ENCODE results near the gene MRPL11. TPM values are rescaled to one million over a fixed set of nuclear protein-coding genes. Genes with fewer than 3 reads are reported as not detected.

MRPL11 gene
- polyA plus RNA-seq, 1 of the 3 experiments (the other 2 are of a cell fraction): 45.6 TPM

- Histone ChIP-seq H3K4me3 (ENCODE audit: low read depth in 2 of 2, low read length in 1 of 2) (no peak overlapping the region), H2AFZ (ENCODE audit: low read depth) (no peak overlapping the region), H3K27me3 (ENCODE audit: insufficient read depth) (peaks cover 9% of the 10 kb centered on the region), H3K27ac (ENCODE audit: low read depth in 2 of 2, low read length in 1 of 2) (no peak overlapping the region), H3K4me2 (no peak overlapping the region), H3K9me2 (no peaks in the 10 kb centered on the region), H4K20me1 (ENCODE audit: insufficient read depth) (no peaks in the 10 kb centered on the region), H3K9ac (no peak overlapping the region), H3K4me1 (ENCODE audit: control insufficient read depth in 1 of 2, insufficient read depth in 2 of 2, low read depth in 1 of 2, low read length in 1 of 2) (no peaks in the 10 kb centered on the region), H3K79me2 (ENCODE audit: insufficient read depth) (no peaks in the 10 kb centered on the region), H3K36me3 (replicated peaks in 1 of 2; ENCODE audit: control insufficient read depth in 1 of 2, insufficient read depth in 2 of 2, low read length in 1 of 2) (no peaks in the 10 kb centered on the region), H3K9me3 (no peaks in the 10 kb centered on the region), H3F3A (replicated peaks; ENCODE audit: insufficient read depth) (no peaks in the 10 kb centered on the region)
- 16% methylated on average over 4 of the region's 4 CpGs for WGBS (ENCODE audit: low lambda C conversion rate)
- no peak for DNase-seq
- TF ChIP-seq GATA2 (CRISPR knock-in tag; IDR thresholded peaks at IDR 0.05) (no peak), EZH2phosphoT487 (IDR thresholded peaks at IDR 0.05; ENCODE audit: borderline replicate concordance, low read depth) (no peak), GABPA (IDR thresholded peaks at IDR 0.05; ENCODE audit: low read depth) (no peak), CTCF (IDR thresholded peaks at IDR 0.05) (no peak), SMC3 (IDR thresholded peaks at IDR 0.05; ENCODE audit: low read depth, low read length) (no peak), JUND (IDR thresholded peaks at IDR 0.05) (no peak), ZBTB33 (IDR thresholded peaks at IDR 0.05; ENCODE audit: borderline replicate concordance, low read depth) (no peak), RXRA (IDR thresholded peaks at IDR 0.05; ENCODE audit: borderline replicate concordance, low read depth) (no peak), ELF1 (IDR thresholded peaks at IDR 0.05) (no peak), RFX5 (IDR thresholded peaks at IDR 0.05; ENCODE audit: low read length) (no peak), IRF3 (IDR thresholded peaks at IDR 0.05; ENCODE audit: low read depth, low read length) (no peak), NRF1 (IDR thresholded peaks at IDR 0.05; ENCODE audit: low read depth, low read length) (no peak), NFIC (IDR thresholded peaks at IDR 0.05; ENCODE audit: borderline replicate concordance) (no peak), FOXJ3 (CRISPR knock-in tag; IDR thresholded peaks at IDR 0.05) (no peak), MXI1 (IDR thresholded peaks at IDR 0.05; ENCODE audit: low read depth, low read length) (no peak), RAD21 (IDR thresholded peaks at IDR 0.05; ENCODE audit: low read length) (no peak), FOSL2 (IDR thresholded peaks at IDR 0.05; ENCODE audit: borderline replicate concordance, low read depth) (no peak), EP300 (IDR thresholded peaks at IDR 0.05; ENCODE audit: borderline replicate concordance in 1 of 2, low read depth in 1 of 2, low read length in 1 of 2) (no peak), PBX3 (IDR thresholded peaks at IDR 0.05) (no peak), TEAD4 (IDR thresholded peaks at IDR 0.05; ENCODE audit: borderline replicate concordance, insufficient read depth) (no peak)
- POLR2A ChIA-PET: no interaction called here
- CTCF ChIA-PET: no interaction called here
These were observed 13.0 kb upstream of the MRPL11 start for GRCh38 chr11:66451663-66452062.

Measured in SK-N-SH (cell line).